Measurements from ENCODE around the gene GSTT2.
"Not testable (repeated sequence)": the region's sequence is repeated elsewhere in the genome, so short reads cannot be mapped to it uniquely, and the experiment has no call there.

- TF ChIP-seq CTCF (optimal IDR thresholded peaks at IDR 0.05 in 1 of 3, IDR thresholded peaks at IDR 0.05 in 1 of 3, conservative IDR thresholded peaks at IDR 0.05 in 1 of 3; ENCODE audit: extremely low read depth in 1 of 3, insufficient read depth in 2 of 3, low read length in 3 of 3); EZH2 (IDR thresholded peaks at IDR 0.05; ENCODE audit: low read length): not testable (repeated sequence)
These were observed 26.4 kb upstream of the GSTT2 start for GRCh38 chr22:23953485-23953884.
